ENCODE data around the gene CDC42EP4.

Gene CDC42EP4

DNA sequence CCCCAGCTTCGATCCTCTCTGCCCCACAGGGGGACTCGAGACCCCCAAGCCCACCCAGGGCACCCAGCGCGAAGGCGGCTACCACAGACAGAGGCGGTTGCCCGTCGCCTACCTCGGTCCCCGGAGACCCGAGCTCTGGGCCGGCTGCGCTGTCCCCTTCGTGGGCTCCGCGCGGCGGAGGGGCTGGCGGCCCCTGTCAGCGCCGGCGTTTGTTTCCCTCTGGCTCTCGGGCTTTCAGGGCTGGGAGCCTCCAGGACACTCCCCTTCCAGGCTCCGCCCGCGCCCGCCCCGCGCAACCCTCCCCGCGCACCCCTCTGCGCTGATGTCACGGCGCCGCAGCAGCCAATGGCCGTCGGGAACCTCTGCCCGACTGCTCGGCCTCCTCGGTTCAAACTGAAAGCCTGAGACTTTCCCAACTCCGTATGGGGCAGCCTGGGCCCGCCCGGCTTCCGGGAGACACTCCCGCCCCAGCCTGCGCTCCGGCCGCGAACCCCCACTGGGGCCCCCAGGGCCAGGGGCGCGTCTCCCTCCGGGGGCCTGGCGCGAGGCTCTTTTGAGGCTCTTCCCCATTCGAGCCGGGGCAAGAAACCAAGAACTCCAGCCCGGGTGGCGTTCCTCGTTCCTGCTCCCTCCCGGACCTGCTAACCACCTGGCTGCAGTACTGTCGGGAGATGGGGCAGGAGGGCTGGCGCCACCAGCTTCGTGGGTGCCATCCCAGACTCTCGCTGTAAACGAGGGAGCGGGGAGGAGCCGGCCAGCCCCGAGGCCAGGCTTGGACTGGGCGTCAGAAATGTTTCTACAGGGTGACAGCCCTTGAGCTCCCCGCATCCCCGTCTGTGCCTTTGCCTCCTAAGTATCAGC, at the start of gene CDC42EP4:
Gene CDC42EP4, minus strand, starts transcription at position 221 of the 861 bp plus-strand sequence. CDS start 25,501 bp downstream, outside the sequence.
- peak; percentile 91 for DNase-seq

GRCh38 chr17:73360961-73361761, 49.4 kb upstream of the CDC42EP4 start:
- no peak for DNase-seq

- no peak for DNase-seq
These were observed 48.2 kb upstream of the CDC42EP4 start for GRCh38 chr17:73359987-73360410.

- DNase-seq = no peak
These were observed 47.6 kb upstream of the CDC42EP4 start for GRCh38 chr17:73359352-73359751.

DNA sequence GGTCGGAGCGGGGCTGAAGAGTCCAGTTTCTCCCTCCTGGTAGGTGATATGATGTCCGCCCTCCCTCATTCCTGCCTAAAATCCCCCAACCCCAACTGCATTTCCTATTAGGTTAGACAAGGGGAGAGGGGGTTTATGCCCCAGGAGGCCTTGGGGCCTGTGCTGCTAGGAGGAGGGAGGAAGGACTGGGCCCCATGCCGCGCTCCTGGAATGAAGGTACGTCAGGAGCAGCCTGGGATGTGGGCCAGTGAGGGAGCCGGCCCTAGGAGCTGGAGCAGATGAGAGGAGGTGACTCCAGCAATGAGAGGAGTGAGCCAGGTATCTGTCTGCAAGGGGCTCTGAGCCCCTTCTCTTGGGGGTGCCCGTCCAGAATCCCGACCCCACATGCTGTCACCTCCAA, 46.9 kb upstream of the CDC42EP4 start:
- DNase-seq = no peak

DNA sequence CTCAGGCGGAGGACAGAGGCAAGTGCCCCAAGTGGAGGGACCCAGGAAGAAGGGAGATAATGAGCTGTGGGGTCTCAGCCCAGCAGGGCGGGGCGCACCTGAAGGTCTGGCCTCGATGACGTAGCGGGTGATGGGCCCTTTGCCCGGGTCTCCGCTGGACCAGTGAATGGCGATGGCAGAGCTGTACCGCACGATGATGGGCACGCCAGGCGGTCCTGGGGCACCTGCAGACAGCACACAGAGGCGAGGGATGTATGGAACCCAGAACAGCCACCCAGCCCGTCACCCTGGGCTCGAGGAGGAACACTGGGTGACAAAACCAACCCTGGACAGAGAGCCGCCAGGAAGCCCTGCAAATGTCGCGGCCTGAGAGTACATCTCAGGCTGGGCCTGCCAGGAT, 46.2 kb upstream of the CDC42EP4 start:
- DNase-seq = no peak

GRCh38 chr17:73357318-73357717, 45.5 kb upstream of the CDC42EP4 start:
- no peak for DNase-seq

DNA sequence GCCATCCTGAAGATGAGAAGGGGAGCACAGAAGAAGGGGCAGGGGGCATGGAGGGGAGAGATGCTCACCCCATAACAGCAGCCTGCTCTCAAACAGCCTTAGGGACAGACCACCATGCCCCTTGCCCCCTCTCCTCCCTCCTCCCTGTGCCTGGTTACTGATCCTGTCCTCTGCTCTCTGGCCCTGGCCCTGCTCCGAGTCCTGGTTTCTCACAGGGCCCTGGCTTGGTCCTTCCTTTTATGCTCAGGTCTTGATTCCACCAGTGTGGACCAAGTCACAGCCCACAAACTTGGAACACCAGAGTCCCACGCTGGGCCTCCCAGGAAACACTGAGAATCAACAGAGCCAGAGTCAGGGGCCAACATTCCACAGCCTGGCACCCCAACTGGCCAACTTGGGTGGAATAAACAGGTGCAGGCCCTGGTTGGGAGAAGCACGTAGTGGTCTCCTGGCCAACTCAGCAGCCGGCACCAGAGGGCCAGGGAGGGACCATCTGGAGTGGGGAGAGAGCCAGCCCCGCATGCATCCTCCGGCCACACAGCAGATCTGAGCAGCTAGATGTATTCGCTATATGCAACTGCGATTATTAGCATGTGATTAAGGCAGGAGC, 44.9 kb upstream of the CDC42EP4 start:
- DNase-seq = no peak

DNA sequence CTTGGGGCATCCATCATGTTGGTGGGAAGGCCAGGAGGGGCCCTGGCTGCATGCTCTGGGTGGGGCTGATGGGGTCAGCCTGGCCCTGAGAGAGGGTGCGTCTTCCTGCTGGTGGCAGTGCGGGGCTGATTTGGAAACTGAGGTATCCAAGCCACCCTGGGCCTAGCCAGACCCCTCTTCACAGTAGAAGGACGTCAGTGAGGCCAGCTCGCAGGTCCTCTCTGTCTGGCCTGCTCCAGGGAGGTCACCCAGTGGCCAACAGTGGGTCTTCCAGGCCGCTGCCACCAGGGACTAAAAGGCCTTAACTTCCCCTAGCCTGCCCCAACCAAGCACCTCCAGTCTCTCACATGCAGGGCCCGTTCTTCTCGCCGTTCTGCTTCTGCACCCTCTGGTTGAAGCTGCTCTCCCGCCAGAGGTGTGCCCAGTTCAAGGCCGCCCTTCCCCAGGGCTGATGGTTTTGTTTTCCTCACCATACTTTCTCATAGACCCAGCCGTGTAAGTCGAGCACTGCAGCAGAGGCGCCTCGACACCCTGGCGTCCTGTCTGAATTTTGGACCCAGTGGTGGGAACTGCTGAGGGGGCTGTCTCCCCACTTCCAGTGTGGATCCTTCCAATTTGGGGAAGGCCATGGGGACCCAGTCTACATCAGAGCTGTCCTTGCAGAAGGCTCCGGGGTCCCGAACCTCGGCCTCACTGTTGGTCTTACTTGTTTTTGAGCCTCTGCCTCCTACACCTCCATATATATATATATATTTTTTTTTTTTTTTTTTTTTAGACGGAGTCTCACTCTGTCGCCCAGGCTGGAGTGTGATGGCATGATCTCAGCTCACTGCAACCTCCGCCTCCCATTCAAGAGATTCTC, 42.9 kb upstream of the CDC42EP4 start:
- no peak for DNase-seq

GRCh38 chr17:73352261-73352660, 40.5 kb upstream of the CDC42EP4 start:
- no peak for DNase-seq

DNA sequence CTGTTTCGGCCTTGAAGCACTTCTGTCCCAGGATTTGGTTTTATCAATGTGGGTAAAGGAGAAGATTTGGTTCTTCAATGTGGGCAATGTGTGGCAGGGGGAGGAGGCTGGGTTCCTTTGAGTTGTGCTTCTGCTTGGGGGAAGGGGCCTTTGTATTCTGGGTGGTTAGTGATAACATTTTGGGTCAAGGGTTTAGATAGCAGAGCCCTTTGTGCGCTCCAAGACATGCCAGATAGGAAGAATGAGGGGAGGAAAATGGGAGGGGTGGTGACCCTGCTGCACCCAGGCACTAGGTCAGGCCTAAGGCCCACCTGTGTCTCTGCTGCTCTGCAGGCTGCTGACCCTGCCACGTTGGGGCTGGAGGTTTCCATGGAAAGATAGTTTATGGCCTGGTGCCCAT, 40.0 kb upstream of the CDC42EP4 start:
- no peak for DNase-seq

DNA sequence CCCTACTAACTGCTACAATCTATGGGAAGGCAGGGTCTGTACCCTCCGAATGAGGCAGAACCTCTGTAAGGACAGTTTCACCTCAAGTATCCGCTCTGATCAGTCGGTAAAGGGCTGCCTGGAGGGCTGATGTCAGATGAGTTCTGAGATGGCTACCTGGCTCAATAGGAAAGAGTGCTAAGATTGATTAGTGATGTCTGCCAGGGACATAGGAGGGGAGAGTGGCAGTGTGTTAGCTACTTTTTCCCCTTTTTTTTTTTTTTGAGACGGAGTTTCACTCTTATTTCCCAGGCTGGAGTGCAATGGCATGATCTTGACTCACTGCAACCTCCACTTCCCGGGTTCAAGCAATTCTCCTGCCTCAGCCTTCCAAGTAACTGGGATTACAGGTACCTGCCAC, 39.1 kb upstream of the CDC42EP4 start:
- no peak for DNase-seq

DNA sequence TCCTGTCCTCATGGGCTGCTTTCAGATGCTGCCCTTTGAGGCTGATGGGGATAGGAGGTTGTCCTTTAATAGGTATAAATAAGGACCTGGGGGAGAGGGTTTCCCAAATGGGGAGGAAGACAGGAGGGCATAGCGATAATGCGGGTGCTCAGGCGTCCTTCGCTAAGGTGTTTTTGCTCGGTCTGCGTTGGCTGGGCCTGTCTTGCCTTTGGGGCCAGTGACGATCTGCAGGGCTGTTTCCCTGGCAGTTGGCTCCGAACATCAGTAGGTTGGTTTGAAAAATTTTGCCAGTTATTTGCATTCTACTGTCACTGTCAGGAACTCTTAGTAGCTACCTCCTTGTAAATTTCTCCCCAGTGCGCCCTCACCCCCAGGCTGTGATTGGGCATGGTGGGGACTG, 37.8 kb upstream of the CDC42EP4 start:
- no peak for DNase-seq

GRCh38 chr17:73349138-73349537, 37.3 kb upstream of the CDC42EP4 start:
- DNase-seq = no peak

DNA sequence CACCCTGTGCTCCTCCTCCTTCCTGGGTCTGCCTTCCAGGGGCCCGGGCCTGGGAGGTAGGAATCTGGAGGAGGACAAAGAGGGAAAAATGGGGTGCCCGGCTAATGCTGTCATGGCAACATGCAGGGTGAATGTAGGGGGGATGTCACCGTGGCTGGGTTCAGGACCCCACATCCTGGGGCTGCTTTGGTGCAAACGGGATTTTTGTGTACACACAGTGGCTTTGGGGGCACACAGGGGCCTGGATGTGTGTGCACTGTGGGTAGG, 37.0 kb upstream of the CDC42EP4 start:
- DNase-seq = no peak

DNA sequence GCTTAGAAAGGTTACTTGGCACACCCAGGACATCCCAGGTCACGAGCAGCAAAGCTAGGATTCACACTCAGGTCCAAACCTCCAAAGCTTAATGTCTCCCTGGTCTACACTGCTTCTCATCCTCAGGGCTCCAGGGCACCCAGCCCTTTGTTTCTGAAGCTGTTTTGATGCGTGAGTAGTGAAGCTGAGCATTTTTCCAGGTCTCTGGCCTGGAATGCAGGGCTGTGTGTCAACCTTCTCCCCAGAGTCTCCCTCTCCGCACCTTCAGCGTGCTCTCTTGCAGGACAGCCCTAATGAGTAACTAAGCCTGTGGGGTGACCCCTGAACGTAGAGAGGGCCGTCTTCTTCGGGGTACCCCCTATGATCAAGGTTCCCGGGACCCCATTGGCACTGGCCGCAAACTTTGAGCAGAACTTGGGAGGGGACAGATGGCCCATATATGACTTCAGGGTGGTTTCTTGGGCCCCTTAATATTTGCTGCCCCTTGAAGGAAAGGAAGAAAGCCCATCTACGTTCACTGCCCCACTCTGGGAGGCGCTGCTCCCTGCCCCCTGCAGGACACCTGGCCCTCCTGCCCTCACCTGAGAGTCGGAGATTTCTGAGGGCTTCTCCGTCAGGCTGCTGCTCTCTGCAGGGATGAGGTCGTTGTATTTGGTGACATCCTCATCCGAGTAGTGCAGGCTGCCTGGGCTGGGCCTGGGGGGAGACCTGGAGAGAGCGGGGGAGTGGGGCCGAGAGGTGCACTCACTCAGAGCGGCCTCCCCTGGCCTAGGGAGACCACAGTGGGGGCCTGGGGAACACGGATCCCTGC, 36.4 kb upstream of the CDC42EP4 start:
- no peak for DNase-seq

- no peak for DNase-seq
These were observed 35.5 kb upstream of the CDC42EP4 start for GRCh38 chr17:73347351-73347750.

DNA sequence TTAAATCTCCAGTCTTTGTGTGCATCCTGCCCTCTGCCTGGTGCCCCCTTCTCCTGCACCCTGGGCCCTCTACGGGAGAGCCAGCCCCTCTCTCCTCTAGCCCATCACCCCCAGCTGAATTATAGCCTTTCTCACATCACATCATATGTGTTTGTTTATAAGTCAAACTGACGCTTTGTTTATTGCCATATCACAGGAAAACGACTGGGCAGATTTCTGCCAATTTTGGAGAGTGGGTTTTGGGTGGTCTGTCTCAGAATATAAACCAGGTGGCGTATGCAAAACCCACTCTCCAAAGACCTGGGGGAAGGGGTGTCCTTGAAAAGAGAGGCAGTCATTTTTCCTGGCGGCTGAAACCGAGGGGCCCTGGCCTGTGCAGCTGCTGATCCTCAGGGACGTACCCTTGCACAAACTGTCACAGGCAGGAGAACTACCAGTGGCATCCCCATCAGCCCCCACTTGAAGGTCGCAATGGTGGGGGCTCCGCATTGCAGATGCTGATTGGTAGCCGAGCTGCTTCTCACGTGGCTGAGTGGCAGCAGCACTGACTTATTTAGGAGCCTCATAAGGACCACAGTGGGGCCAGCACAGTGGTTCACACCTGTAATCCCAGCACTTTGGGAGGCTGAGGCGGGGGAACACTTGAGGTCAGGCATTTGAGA, 34.8 kb upstream of the CDC42EP4 start:
- no peak for DNase-seq

- no peak for DNase-seq
These were observed 32.1 kb upstream of the CDC42EP4 start for GRCh38 chr17:73343739-73344454.

DNA sequence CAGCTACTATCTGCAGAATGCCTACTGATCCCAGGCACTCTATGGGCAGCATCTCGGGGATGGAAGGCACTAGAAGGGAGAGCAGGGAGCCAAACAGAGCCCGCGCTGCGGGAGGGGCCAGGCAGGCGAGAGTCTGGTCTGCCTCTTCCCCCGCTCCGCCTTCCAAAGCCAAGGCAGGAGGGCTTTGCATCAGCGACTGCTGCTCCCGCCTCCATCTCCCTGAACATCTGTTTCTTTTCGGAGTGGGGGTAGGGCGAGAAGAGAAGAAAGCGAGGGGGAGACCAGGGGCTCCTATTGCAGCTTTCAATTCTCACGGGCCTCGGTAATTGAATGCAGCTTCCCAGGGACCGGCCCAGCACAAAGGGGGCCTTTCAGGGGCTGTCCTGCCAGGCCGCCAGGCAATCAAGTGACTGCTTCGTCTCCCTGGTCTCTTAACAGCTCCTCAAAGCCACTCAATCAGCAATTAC, 31.4 kb upstream of the CDC42EP4 start:
- DNase-seq = no peak
